ENCODE results near the gene PTPRN2.
A peak's percentile ranks its signal among the peaks of the same experiment; 100 is the strongest.

The PTPRN2 gene

GRCh38 chr7:157881048-157881771 lies 706.4 kb downstream of the PTPRN2 start:
- no peak for DNase-seq

- DNase-seq: no peak
These were observed 708.2 kb downstream of the PTPRN2 start for GRCh38 chr7:157879391-157879790.

GRCh38 chr7:157877298-157878090 lies 710.1 kb downstream of the PTPRN2 start:
- DNase-seq: no peak

DNA sequence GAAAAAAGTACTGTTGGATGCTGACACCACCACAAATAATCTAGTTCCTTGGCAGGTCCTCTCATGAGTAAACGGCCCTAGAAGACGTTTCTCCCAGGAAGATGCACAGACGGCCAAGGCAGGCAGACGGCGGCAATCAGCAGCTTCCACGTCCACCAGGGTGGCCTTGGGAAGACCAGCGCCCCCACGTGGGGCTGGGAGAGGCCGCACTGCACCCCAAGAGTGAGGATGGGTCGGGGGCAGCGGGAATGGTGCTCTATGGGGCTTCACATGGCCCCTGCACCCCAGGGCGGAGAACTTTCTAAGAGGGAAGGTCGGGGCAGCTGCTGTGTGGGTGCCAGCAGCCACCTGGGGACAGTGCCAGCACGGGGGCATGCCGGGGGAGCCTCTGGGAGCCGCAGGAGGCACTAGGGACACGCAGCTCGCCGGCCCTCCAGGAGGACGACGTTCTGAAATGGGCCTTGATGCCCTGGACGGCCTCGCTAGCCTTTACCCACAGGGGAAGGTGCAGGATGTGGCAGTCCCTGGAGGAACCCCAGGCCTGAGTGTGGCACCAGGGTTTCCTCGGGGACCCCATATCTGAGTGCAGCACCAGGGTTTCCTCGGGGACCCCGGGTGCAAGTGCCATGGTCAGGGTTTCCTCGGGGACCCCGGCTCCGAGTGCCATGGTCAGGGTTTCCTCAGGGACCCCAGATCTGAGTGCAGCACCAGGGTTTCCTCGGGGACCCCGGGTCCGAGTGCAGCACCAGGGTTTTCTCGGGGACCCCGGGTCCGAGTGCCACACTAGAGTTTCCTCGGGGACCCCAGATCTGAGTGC lies 710.9 kb downstream of the PTPRN2 start:
- no peak for DNase-seq

- peak; percentile 54 for DNase-seq
These were observed 712.1 kb downstream of the PTPRN2 start for GRCh38 chr7:157875230-157876179.

DNA sequence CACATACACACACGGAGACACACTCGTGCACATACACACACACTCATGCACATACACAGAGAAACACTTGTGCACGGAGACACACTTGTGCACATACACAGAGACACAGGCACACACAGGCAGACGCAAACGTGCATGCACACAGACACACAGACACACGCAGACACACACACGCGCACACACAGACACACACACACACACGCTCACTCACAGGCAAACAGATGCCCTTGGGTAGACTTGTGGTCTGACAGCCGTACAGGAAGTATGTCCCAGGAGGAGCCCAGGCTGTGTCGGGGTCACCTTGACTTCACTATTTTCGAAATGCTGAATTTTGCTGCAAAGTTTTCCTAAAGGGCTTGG lies 712.8 kb downstream of the PTPRN2 start:
- DNase-seq: no peak

- DNase-seq: no peak
These were observed 713.3 kb downstream of the PTPRN2 start for GRCh38 chr7:157874208-157874816.

DNA sequence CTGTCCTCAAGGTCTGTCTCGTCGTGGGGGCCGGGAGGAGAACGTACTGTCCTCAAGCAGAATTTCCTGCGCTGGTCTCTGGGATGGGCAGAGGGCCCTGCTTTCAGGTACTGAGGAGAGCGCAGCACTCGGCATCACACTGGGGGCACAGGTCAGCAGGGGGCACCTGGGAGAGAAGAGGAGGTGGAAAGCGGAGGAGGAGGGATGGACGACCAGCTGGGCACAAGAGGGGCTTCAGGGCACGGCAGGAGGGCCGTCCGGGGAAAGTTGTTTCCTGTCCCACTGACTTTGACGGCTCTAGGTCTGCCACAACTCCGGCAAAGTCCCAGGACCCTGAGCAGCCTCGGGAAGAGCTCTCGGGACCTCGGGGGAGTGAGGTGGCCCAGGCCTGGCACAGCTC lies 714.0 kb downstream of the PTPRN2 start:
- DNase-seq: no peak

GRCh38 chr7:157873181-157873580 lies 714.4 kb downstream of the PTPRN2 start:
- no peak for DNase-seq

DNA sequence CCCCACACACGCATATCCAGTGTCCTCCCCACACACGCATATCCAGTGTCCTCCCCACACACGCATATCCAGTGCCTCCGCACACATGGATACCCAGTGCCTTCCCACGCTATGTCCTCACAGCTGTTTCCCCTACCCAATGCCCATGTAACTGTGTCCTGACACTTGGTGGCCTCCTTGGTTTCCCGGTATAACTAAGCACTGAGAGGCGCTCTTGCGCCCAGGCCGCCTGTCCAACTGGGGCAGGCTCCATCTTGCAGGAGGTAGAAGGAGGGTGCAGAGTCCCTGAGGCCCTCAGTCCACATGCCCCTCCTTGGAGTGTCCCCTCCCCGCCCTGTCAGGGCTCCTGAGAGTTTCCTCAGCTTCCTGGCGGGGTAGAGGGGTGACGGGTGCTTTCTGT lies 715.2 kb downstream of the PTPRN2 start:
- no peak for DNase-seq

DNA sequence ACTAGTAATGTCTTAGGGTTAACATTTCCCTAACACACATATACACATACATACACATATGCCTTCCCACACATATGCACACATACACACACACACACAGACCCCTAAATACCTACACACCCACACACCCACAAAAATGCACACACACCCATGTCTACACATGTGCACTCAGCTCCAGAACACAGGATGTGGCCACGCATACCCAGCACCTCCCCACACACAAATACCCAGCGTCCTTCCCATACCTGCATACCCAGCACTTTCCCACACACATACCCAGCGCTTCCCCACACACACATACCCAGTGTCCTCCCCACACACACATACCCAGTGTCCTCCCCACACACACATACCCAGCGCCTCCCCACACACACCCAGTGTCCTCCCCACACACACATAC lies 715.9 kb downstream of the PTPRN2 start:
- no peak for DNase-seq

- no peak for DNase-seq
These were observed 716.9 kb downstream of the PTPRN2 start for GRCh38 chr7:157870644-157871290.

DNA sequence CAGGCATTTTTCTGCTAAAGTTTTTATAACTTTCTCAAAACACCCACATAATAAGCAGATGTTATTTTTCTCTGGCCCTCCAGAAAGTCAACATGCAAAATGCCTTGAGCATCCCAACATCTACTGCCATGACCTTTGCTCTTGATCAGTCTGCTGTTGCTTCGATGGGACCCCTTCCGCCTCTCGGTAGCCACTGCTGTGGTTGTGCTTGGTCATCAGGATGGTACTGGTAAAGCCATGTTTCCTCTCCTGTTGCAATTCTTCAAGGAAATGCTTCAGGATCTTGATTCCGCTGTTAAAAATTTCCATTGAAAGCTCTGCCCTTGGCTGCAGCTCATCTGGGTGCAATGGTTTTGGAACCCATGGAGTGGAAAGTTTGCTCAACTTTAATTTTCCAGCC lies 717.8 kb downstream of the PTPRN2 start:
- DNase-seq: no peak

GRCh38 chr7:157867685-157868305 lies 719.8 kb downstream of the PTPRN2 start:
- no peak for DNase-seq

- DNase-seq: no peak
These were observed 721.2 kb downstream of the PTPRN2 start for GRCh38 chr7:157866336-157866924.

GRCh38 chr7:157865351-157866165 lies 722.1 kb downstream of the PTPRN2 start:
- no peak for DNase-seq

- DNase-seq: no peak
These were observed 722.7 kb downstream of the PTPRN2 start for GRCh38 chr7:157864911-157865310.

DNA sequence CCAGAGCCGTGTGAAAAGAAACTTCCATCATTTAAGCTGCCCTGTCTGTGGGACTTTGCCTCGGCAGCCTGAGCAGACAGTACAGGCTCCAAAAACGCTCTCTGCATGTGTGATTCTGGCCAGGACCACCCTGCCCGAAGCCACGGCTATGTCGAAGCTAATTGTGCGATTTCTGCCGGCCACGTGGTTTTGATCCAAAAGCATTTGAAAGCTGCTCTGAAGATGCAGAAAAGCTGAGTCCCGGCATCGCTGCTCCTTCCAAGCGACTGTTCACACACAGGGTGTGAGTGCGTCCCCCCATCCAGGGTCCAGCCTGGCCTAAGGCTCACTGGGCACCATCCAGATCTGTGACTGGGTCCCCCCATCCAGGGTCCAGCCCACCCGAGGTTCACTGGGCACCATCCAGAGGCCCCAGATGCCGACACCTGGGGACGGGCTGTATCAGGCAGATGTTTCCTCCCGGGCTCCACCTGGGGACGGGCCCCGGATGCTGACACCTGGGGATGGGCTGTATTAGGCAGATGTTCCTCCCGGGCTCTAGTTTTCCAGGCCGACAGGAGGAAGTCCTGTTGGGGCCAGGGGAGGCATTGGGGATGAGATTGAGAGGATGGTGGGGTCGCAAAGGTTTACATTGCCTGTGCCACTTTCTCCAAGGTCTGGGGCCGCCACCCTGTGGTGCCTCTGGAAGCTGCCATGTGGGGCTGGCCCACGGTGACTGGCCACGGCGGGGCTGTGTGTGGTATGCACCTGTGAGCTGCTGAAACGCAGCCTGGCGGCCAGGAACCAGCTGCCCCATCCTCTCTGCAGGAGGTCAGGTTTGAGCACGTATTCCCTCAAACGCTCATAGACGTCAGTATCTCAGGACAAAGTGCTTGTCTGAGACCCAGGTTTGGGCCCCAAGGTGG lies 723.5 kb downstream of the PTPRN2 start:
- DNase-seq: no peak

GRCh38 chr7:157863176-157863575 lies 724.4 kb downstream of the PTPRN2 start:
- no peak for DNase-seq

All from activated CD4-positive, alpha-beta T cell treated with anti-CD3 and anti-CD28 coated beads, Interleukin-2, Interleukin-6, amounts not matched to agents 100 ng/mL and 50 ng/mL, durations not matched to agents 16 hours and 8 hours (primary cell).